Coronary artery (tissue), 2 donors: Measurements from ENCODE around the gene ORAI2.

Experiments
- DNase-seq: peaks from one replicate; pipeline ENCODE4 v3.0.0-alpha.2; 2017; ENCODE audit warnings: low spot score
- H3K27ac ChIP-seq, 2 donors: fragments of 200-600 bp; sonication (generic); one replicate each; pipeline ENCODE4 v1.5.1; 2016 to 2019
- H3K4me3 ChIP-seq: fragments of 200-600 bp; sonication (generic); 2 replicates; pipeline ENCODE4 v1.5.1; 2016; ENCODE audit warnings: mild to moderate bottlenecking, moderate library complexity
- CTCF ChIP-seq: fragments of 200-600 bp; sonication (generic); IDR thresholded peaks from one replicate; pipeline ENCODE4 v1.5.1; 2019; ENCODE audit warnings: antibody characterized with exemption

Gene ORAI2

GRCh38 chr7:102413091-102413490 lies 20.3 kb upstream of the ORAI2 start:
- Histone ChIP-seq H3K27ac (no peak overlapping the region), H3K4me3 (no peak overlapping the region)
- no peak for DNase-seq
- no peak for TF ChIP-seq CTCF

GRCh38 chr7:102413611-102414010 lies 19.8 kb upstream of the ORAI2 start:
- no peak overlapping the region for H3K27ac ChIP-seq
- TF ChIP-seq CTCF: no peak
- H3K4me3 ChIP-seq: no peak overlapping the region
- DNase-seq: no peak

GRCh38 chr7:102415685-102416225 lies 17.6 kb upstream of the ORAI2 start:
- TF ChIP-seq CTCF: no peak
- Histone ChIP-seq H3K4me3 (no peak overlapping the region), H3K27ac (no peak overlapping the region)
- DNase-seq: no peak

GRCh38 chr7:102416406-102416805 lies 17.0 kb upstream of the ORAI2 start:
- Histone ChIP-seq H3K4me3 (no peak overlapping the region), H3K27ac (no peak overlapping the region)
- no peak for TF ChIP-seq CTCF
- no peak for DNase-seq

- TF ChIP-seq CTCF: no peak
- no peak overlapping the region for H3K27ac ChIP-seq
- H3K4me3 ChIP-seq: no peak overlapping the region
- no peak for DNase-seq
Observed at GRCh38 chr7:102417105-102417504, 16.3 kb upstream of the ORAI2 start.

- Histone ChIP-seq H3K4me3 (no peak overlapping the region), H3K27ac (no peak overlapping the region)
- DNase-seq: no peak
- TF ChIP-seq CTCF: no peak
Observed at GRCh38 chr7:102418592-102418991, 14.8 kb upstream of the ORAI2 start.

- H3K4me3 ChIP-seq: no peak overlapping the region
- no peak overlapping the region for H3K27ac ChIP-seq
Observed at GRCh38 chr7:102421706-102422240, 11.6 kb upstream of the ORAI2 start.

More at GRCh38 chr7:102421706-102422240, 11.6 kb upstream of the ORAI2 start:
- TF ChIP-seq CTCF: no peak
- DNase-seq: no peak
